Endothelial cell of umbilical vein (primary cell): ENCODE data around the gene KLF13.

Experiments
- CTCF ChIP-seq, 2 donors: IDR thresholded peaks; 1 replicate in 1 of 2; 2 replicates in 1 of 2; pipeline ENCODE4 v1.5.1; 2011; ENCODE audit warnings: low read length in 2 of 2, mild to moderate bottlenecking in 2 of 2, moderate library complexity in 2 of 2, control low read depth in 1 of 2, inconsistent platforms in 1 of 2, low read depth in 1 of 2; ENCODE audit not compliant: insufficient read depth in 1 of 2; ENCODE audit errors: extremely low read depth in 1 of 2
- EZH2 ChIP-seq: IDR thresholded peaks from 2 replicates; pipeline ENCODE4 v1.6.1; 2012; ENCODE audit warnings: borderline replicate concordance, low read depth, mild to moderate bottlenecking, moderate library complexity, low read length, inconsistent platforms; ENCODE audit not compliant: severe bottlenecking
- FOS ChIP-seq: IDR thresholded peaks from 2 replicates; pipeline ENCODE4 v1.6.1; 2011; ENCODE audit warnings: mild to moderate bottlenecking, low read length, moderate library complexity, borderline replicate concordance; ENCODE audit not compliant: insufficient read depth
- JUN ChIP-seq: IDR thresholded peaks from 2 replicates; pipeline ENCODE4 v1.6.1; 2011; ENCODE audit warnings: borderline replicate concordance, low read depth; ENCODE audit not compliant: insufficient read length, insufficient read depth
- POLR2AphosphoS5 ChIP-seq: IDR thresholded peaks from 2 replicates; pipeline ENCODE4 v1.6.1; 2012; ENCODE audit warnings: low read depth, mild to moderate bottlenecking, control low read depth, low read length, moderate library complexity; ENCODE audit not compliant: insufficient read depth

- TF ChIP-seq CTCF (IDR thresholded peaks at IDR 0.05; ENCODE audit: extremely low read depth in 1 of 2, insufficient read depth in 1 of 2, low read depth in 1 of 2, low read length in 2 of 2) (no peak), EZH2 (no peak), FOS (no peak), JUN (no peak), POLR2AphosphoS5 (no peak)
Observed at GRCh38 chr15:31379042-31379441, 52.4 kb downstream of the KLF13 start.
